ENCODE data around the gene FGFR2.

Gene FGFR2

DNA sequence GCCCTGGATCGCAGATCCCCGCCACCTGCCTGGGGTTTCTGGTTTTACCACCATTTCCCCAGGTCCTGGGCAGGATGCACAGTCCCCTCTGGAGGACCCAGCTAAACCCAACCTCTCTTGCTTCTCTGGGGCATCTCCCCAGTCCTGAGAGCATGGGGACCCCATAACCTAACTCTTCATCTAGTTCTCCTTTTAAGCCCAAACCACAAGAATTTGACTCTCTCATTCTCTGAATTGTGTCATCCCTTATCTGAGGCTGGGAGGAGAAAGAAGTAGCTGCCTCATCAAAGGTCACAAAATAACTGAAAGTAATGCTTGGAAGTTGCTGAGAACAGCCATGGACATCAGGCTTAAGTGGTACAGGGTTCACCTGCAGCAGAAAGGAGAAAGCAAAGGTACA is 159.9 kb downstream of the FGFR2 start:
- TF ChIP-seq CTCF (IDR thresholded peaks at IDR 0.05) = no peak

DNA sequence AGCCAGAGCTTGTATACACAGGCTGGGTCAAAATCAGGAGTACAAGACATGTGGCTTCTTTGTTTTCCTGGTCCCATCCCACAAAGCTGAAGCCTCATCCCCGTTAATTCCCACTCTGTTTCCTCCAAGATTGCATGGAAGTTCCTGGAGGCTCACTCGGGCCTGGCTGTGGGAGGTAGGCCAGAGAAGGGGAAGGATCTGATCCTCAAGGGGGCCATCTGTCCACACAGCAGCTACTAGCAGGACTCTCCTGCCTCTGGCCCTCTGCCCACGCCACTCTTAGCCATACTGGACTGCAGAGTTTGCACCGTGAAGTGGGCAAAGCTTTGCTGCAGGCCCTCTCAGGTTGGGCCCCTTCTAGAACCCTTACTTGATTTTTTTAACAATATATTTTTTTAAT is 160.6 kb downstream of the FGFR2 start:
- H3K27ac Mint-ChIP-seq = peak overlapping the region; percentile 93
- peak overlapping the region; percentile 35 for H3K4me3 Mint-ChIP-seq
- H3K27me3 Mint-ChIP-seq (ENCODE audit: low read depth, poor library complexity) = peaks cover 3% of the 10 kb centered on the region
- TF ChIP-seq CTCF (IDR thresholded peaks at IDR 0.05) = no peak
- peaks cover 61% of the 10 kb centered on the region for H3K4me1 Mint-ChIP-seq
- H3K36me3 Mint-ChIP-seq (ENCODE audit: low read depth) = no peaks in the 10 kb centered on the region
- no peaks in the 10 kb centered on the region for H3K9me3 Mint-ChIP-seq
- DNase-seq = peak; percentile 29

More for the DNA sequence above, 159.9 kb downstream of the FGFR2 start:
- no peak overlapping the region for H3K27ac Mint-ChIP-seq
- DNase-seq = no peak
- H3K27me3 Mint-ChIP-seq (ENCODE audit: low read depth, poor library complexity) = peaks cover 3% of the 10 kb centered on the region
- H3K4me1 Mint-ChIP-seq = peaks cover 56% of the 10 kb centered on the region
- no peaks in the 10 kb centered on the region for H3K9me3 Mint-ChIP-seq
- H3K36me3 Mint-ChIP-seq (ENCODE audit: low read depth) = no peaks in the 10 kb centered on the region
- H3K4me3 Mint-ChIP-seq = no peak overlapping the region

GRCh38 chr10:121436630-121437341 is 161.5 kb downstream of the FGFR2 start:
- no peaks in the 10 kb centered on the region for H3K9me3 Mint-ChIP-seq
- no peak for DNase-seq
- peak overlapping the region; percentile 23 for H3K4me3 Mint-ChIP-seq
- H3K4me1 Mint-ChIP-seq = peaks cover 56% of the 10 kb centered on the region
- no peaks in the 10 kb centered on the region for H3K36me3 Mint-ChIP-seq (ENCODE audit: low read depth)
- no peak for TF ChIP-seq CTCF (IDR thresholded peaks at IDR 0.05)
- peak overlapping the region; percentile 93 for H3K27ac Mint-ChIP-seq
- H3K27me3 Mint-ChIP-seq (ENCODE audit: low read depth, poor library complexity) = peaks cover 3% of the 10 kb centered on the region

DNA sequence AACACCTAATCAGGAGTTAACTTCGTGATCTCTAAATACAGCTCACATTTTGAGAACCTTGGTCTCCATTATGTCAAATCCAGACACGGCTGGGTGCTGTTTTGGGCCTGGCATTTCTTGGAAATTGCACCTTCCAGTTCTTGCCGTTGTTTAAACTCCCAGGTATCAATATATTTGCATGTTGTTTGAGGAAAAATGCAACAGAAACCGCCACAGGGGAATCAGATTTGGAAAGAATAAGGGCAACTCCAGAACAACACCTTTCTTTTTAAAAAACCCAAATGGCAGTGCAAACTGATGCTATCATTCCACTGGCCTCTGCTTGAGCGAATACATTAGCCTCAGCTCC is 162.0 kb downstream of the FGFR2 start:
- Mint-ChIP-seq H3K4me1 (peaks cover 56% of the 10 kb centered on the region), H3K27ac (peak overlapping the region; percentile 93)

GRCh38 chr10:121435099-121435875 is 163.0 kb downstream of the FGFR2 start:
- no peak for DNase-seq
- no peak for TF ChIP-seq CTCF (IDR thresholded peaks at IDR 0.05)
- Mint-ChIP-seq H3K4me3 (no peak overlapping the region), H3K27me3 (ENCODE audit: low read depth, poor library complexity) (peaks cover 3% of the 10 kb centered on the region), H3K9me3 (no peaks in the 10 kb centered on the region), H3K36me3 (ENCODE audit: low read depth) (no peaks in the 10 kb centered on the region), H3K4me1 (peaks cover 57% of the 10 kb centered on the region), H3K27ac (peak overlapping the region; percentile 61)

More for the DNA sequence above, 162.0 kb downstream of the FGFR2 start:
- Mint-ChIP-seq H3K27me3 (ENCODE audit: low read depth, poor library complexity) (peaks cover 3% of the 10 kb centered on the region), H3K9me3 (no peaks in the 10 kb centered on the region), H3K4me3 (peak overlapping the region; percentile 28), H3K36me3 (ENCODE audit: low read depth) (no peaks in the 10 kb centered on the region)
- DNase-seq = no peak
- TF ChIP-seq CTCF (IDR thresholded peaks at IDR 0.05) = no peak

All from nephron progenitor cell (in vitro differentiated cells).